Measurements from ENCODE around the gene IGSF11. TPM values are rescaled to one million over a fixed set of nuclear protein-coding genes. Genes with fewer than 3 reads are reported as not detected.
"Not testable (repeated sequence)": the region's sequence is repeated elsewhere in the genome, so short reads cannot be mapped to it uniquely, and the experiment has no call there.

Gene IGSF11
- total RNA-seq, 1 donor from 2014 or later, result 0.08 TPM

DNA sequence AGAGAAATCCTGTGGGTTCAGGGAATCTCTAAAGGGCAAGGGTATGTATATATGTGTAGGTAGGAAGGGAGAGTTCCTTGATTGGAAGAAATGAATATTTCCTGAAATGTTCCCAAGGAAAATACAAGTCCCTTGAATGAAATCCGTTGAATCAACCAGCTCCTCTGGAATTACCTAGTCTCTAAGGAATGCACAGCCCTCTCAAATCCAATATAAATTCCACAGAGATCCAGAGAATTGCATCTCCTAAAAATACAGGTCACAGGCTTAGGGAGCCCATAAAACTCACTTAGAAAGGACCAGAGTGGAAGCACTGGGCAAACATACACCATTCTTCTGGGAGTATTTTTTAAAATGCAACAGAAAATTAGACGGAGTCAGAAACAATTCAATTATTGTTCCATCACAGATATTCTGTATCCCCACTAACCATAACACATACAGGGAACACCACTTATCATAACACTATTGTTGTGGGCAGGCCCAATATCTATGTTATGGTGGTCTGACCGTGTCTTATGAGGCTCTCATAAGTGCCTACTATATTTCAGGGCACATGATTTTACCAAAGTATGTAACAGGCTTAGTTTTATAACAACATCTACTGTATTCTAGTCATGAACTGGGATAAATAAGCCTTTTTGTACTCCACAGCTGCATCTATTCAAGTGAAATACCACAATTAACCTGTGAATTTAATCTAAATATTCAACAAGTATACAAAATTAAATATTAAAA lies 43.7 kb downstream of the IGSF11 start:
- DNase-seq (ENCODE audit: low spot score) (no peak), ATAC-seq (no peak)

DNA sequence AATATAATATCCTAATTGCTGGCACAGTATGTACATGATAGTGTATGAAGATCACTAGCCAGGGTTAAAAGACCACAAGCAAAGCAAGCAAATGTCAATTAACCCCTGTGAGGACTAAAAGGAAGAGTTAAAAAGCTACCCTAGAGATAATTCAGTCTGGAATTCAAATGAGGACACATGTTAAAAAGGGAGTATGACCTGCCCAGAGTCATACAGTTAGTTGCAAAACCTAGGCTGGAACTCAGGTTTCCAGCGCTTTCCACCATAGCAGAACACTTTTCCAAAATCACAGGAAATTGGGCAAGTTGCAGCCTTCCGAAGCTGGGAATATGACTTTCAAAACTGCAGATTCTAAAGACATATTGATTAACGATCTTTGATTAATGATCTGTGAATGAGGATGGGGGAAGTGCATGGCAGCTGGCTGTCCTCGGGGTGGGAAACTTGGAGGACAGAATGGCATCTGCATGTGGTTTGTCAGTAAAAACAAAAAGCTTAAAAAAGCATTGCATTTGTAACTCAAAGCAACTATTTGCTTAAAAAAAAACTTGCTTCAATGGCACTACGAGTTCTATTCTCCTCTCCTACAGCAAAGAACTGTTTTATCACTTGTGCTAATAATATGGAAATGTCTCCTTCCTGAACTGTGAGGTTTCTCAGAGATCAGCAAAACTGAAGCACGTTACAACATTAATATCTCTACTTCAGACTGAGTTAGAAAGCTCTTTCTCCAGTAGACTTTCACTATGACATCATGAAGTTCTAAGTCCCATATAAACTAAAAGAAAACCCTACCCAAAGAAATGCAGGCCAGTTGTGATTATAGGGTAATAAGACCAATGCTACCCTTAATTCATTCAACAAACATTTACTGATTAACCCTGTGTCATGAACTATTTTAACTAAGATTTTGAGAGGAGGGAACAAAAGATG lies 46.2 kb downstream of the IGSF11 start:
- DNase-seq (ENCODE audit: low spot score) (no peak), ATAC-seq (no peak)

DNA sequence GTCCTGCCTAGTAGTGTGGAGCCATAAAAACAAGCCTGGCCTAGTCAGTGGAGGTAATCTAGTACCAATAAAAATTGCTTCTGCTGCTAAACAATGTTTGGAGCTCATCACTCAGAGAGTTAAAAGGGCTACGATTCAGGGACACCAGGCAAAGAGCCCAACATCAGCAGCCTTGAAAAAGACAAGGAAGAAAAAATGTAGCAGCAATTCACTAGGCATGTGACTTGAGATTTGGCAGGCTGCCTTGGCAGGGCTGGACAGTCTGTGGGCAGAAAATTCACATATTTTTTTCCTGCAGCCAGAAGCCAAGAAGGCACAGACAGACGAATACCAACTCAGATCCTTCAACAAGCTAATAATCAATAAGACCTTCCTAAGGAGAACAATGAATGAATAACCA lies 47.2 kb downstream of the IGSF11 start:
- DNase-seq (ENCODE audit: low spot score), result no peak
- ATAC-seq, result peak; percentile 38

DNA sequence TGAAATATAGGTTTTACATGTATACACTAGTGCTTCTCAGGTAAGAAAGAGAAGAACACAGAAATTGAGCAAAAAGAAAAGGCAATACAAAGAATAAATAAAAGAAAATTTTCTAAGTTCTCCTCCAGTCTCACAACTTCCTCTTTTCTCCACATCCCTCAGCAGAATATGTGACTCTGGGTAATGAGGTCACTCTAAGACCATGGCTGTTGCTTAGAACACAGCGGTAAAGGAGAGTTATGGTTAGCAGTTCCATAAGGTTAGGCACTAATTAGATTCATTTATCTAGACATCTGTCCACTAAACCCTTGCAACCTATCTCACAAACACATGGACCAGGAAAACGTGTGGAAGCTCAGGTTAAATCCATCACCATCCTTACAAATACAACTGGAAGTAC lies 47.9 kb downstream of the IGSF11 start:
- no peak for ATAC-seq
- no peak for DNase-seq (ENCODE audit: low spot score)

DNA sequence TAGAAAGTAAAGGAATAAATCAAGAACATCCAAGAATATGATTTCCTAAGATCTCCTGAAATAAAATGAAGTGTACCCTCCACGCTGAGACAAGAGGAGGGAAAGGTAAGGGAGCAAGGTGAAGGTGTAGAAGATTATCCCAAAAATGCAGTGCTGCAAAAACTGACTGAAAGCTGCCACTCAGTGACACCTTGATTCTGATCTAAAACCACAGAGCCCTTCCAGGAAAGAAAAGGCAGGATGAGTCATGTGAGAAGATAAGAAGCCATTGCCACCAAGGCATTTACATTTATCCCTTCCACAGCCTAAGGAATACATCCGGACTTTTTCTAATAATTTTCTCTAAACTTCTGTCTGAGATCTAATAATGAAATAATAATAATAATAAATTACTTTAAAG lies 49.9 kb downstream of the IGSF11 start:
- no peak for ATAC-seq
- DNase-seq (ENCODE audit: low spot score), result no peak

DNA sequence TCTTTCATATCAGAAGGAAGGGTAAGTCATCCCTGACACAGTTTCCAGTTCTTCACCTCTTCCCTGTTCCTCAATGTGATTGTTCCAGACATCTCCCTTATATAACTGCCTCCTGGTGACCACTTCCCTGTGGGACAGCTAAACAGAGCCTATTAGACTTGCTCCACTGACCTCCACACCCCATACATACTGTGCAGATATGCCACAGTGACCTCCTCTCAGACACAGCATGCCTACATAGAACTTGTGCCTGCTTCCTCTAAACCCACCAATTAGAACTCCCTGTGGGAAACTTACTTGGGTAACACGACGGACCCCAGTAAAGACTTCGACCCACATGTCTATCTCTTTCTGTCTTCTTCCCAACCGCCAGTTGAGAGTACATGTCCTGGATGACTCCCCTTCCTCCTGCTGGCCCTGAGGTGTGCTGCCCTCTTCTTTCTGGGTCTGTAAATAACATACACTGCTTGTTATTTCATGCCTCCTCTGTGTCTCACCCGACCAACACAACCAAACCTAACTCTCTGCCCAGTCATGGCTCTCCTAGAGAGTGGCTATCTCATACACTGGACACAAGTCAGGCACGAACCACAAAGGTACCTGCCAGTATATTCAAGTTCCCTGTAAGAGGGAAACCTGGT lies 53.0 kb downstream of the IGSF11 start:
- ATAC-seq (no peak), DNase-seq (ENCODE audit: low spot score) (no peak)

DNA sequence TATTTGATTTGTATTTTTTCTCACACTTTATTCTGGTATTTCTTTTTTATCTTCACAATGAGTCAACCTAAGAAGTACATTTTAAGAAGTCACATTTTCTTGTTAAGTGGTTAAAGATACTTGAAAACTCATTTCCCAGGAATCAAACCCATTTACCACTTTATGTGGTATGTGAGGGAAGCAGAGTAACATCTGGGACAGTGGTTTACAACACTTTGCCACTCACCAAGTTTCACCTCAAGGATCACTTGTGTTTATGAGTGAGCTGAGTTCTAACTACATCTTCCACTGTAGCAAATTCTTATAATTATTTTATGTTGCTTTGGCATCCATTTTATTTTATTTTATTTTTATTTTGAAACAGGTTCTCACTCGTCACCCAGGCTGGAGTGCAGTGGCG lies 53.8 kb downstream of the IGSF11 start:
- DNase-seq (ENCODE audit: low spot score) (no peak), ATAC-seq (no peak)

DNA sequence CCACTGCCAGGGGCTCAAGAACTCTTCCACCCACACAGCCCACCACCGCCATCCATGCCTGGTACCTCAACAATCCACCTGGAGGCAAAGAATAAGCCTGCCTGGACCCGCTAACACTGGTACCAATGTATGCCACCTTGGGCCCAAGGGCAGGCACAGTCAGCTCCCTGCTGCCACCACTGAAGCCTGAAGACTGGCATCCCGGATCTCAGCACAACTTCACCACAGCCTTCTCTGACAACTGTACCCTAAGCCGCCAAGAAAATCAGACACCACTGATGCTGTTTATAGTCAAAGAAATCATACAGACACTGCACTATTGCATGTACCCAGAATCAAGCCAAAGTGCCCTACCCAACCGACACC lies 56.3 kb downstream of the IGSF11 start:
- ATAC-seq (no peak), DNase-seq (ENCODE audit: low spot score) (no peak)

DNA sequence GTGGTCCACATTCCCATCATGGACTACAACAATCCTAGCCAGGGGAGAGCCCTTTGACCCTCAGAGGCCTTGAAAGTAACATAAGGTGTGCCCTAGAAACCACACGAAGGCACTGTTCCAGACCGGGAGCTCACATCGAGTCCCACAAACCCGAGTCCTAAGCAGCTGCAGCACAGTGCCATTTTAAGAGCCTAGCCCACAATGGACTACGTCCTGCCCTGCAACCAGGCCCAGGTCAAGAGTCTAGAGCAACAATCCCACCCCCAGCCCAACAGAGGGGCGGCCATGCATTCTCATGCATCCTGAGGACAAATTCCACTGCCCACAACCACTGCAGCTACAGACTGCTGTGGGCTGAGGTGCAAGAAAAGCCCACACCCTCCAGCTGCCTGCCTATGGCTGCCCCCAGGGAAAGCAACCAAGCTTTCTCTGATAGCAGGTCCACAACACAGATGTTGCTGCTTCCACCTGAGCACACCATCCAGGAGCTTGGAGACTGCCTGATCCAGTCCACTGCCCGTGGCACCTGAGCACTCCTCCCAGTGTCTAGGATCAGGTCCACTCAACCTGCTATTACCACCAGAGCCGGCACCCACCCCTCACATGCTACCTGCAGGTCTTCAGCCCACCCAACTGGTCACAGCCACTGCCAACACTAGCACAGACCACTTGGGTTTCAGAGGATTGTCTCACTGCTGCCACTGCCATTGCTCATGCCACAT lies 56.8 kb downstream of the IGSF11 start:
- no peak for ATAC-seq

DNA sequence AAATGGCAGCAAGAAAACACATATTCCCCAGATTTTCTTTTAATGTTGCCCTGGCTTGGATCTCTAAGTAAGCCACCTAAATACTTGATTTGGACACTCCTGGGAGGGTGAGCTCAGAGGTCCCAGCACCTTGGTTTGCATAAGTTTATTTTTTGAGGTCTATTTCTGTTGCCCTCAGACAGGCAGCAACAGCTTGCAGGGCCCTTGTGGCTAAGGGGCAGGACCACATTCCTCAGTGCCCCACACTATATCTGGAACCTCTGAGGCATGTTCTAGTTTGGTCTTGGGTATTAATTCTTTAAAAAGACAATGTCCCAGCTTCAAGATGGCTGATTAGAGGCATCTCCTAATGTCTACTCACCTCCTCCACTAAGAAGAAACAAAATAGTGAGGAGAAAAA lies 57.5 kb downstream of the IGSF11 start:
- DNase-seq (ENCODE audit: low spot score) (no peak), ATAC-seq (no peak)

More for the DNA sequence above, 56.8 kb downstream of the IGSF11 start:
- DNase-seq (ENCODE audit: low spot score), result no peak

DNA sequence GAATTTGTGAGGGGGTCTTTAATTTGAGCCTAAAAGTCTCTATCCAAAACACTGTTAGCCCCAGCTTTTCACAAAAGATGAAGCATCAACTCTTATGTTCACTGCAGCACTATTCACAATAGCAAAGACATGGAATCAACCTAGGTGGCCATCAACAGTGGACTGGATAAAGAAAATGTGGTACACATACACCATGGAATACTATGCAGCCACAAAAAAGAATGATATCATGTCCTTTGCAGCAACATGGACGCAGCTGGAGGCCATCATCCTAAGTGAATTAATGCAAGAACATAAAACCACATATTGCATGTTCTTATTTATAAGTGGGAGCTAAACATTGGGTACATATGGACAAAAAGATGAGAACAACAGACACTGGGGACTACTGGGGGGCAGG lies 59.2 kb downstream of the IGSF11 start:
- DNase-seq (ENCODE audit: low spot score); ATAC-seq: not testable (repeated sequence)

DNA sequence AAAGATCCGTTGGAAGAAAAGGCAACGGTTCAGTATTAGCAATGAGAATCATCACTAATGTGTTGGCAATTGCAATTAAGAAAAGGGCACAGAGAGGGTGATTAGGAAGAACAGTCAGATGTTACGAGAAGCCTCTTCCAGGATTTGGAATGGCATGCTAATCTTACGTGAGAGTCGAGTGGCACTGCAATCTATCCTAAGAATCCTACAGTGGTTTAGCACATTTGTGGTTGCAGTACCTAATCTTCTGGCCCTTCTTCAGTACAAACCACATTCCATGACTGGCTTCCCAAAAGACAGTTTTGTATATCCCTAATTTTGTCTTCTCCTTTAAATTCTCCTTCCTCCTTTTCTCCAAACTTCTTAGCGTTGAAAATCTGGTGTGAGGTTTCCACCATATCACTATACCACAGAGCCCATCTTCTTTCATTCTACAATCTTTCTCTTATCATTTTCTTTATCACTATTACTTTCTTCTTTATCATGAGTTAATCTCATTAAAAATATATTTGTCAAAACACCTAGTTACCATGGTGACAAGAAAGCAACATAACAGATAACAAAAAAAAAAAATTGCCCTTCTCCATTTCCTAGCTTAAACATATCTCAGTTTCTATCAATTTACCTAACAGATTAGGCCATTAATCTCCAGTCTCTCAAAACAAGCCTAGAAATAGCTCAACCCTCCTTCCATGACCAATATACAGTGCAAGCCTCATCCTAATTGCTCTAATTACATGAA lies 60.1 kb downstream of the IGSF11 start:
- DNase-seq (ENCODE audit: low spot score), result no peak

DNA sequence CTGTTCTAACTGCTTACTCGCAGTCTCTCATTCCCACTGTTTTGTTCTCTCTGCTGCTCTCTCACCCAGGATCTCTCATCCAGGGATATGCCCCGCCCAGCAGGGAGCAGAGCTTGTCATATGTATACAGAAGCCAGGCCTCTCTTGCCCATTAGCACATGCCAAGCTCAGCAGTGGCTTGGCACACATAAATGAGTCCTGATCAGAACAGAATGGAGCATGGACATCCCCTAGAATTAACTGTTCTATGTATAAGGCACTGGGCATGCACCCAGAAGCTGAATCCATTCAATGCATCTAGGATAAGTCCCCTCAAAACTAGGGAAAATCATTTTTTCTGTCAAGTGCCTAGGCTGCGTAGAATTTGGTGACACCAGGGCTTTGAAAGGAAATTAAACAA lies 61.6 kb downstream of the IGSF11 start:
- DNase-seq (ENCODE audit: low spot score) (no peak), ATAC-seq (no peak)

More for the DNA sequence above, 60.1 kb downstream of the IGSF11 start:
- ATAC-seq, result no peak

DNA sequence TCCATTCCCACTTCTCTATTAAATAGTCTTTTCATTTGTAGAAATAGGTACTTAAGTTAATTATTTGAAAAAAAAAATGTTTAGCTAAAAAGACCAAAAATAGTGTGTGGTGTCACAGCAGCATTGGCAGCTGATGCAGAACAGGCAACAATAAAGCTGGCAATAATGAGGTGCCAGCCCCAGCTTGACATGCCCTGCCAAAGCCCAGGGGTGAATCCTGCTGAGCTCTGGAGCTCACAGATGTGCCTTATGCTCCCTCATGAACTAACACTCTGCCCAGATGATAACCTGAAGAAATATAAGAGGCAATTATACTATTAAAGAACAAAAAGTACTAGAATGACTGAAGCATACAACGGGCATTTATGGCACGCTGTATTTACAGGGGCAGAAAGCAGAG lies 63.8 kb downstream of the IGSF11 start:
- ATAC-seq (no peak), DNase-seq (ENCODE audit: low spot score) (no peak)

DNA sequence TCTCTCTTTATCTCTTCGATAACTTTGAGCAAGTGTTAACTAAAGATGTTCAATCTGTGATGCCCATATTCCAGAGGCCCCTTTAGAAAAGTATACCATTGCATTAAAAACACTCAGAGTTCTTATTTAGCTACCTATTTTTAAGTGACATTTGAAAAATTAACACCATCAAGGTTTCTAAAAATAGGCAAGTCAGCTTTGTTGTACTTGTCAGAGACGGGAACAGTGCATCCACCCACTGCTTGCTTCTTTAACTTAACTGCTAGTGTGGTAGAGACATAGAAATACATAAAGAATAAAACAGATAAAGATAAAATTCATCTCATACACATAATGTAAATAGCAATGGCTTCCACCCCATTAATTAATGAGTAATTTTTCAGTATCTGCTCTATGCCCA lies 66.0 kb downstream of the IGSF11 start:
- no peak for ATAC-seq
- no peak for DNase-seq (ENCODE audit: low spot score)

DNA sequence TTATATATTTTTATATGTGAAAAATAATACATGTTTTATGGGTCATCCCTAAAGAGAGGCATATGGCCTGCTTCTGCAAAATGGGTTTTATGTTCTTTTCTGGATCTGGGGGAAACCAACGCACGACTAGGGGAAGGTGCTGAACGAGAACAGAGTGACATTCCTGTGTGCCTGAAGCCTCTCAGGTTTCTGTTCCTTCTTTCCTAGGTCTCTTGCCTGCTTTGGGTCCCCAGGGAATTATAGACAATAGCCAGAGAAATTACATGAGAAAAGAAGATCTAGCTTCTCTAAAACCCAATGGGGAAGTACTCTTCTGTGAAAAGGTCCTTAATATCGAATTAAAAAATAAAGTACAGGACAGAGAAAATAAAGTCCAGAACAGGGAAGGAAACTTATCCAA lies 66.5 kb downstream of the IGSF11 start:
- no peak for ATAC-seq
- DNase-seq (ENCODE audit: low spot score), result no peak

DNA sequence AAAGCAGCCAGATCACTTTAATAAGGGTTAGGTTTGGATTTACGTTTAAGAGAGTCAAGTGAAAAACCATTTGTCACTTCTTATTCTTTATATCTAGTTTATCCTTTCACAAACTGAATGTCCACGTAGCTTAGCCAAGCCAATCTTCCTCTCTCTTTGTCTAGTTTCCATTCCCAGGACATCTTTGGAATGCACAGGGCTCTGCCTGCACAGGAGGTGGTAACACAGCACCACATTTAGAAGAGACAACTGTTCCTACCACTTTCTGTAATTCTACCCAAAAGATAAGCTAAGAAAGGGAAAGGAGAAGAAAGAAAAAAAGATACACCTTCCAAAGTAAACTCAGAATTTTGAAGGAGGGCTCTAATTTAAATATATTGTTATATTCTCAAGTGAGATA lies 67.9 kb downstream of the IGSF11 start:
- ATAC-seq (no peak), DNase-seq (ENCODE audit: low spot score) (no peak)

DNA sequence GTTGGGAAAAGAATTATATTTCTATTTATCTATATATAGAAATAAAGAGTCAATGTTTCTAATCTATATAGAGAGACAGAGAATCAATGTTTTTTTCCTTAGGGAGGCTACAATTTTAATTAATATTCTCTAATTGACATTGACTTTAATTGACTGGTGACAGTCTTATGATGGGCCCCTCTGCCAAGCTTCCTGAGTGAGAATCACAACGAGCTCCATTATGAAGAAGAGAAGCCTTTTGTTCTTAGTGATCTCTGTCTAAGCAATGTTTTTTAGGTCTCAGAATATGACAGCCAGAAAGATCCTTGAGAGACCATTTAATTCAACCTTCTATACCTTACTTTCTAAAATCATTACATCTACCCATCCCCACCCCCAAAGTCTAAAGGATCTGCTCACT lies 70.9 kb downstream of the IGSF11 start:
- no peak for DNase-seq (ENCODE audit: low spot score)
- no peak for ATAC-seq

DNA sequence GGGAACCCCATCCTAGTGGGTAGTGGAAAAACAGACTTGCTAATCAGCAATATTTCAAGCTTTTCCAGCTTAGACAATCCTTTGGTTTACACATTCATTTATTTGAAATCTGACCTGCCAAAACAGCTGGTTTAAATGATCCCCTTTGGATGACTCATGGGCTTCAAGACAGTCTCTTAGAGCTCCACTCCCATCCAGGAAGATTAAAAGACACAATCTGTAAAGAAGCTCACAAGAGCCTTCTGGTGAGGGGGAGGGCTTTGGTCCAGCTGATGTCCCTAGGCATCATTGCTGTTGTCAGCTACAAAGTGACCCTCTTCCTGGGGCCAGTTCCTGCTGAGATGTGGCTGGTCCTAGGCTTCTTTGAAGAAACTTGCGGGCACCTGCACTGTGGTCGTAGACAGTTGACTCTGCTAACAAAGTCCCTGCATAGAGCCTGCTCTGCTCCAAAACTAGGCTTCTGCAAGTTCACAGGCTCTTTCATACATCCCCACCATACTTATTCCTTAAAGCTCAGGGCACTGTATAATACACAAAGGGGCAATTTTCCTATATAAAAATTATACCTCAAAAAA lies 73.7 kb downstream of the IGSF11 start:
- ATAC-seq (no peak), DNase-seq (ENCODE audit: low spot score) (no peak)

DNA sequence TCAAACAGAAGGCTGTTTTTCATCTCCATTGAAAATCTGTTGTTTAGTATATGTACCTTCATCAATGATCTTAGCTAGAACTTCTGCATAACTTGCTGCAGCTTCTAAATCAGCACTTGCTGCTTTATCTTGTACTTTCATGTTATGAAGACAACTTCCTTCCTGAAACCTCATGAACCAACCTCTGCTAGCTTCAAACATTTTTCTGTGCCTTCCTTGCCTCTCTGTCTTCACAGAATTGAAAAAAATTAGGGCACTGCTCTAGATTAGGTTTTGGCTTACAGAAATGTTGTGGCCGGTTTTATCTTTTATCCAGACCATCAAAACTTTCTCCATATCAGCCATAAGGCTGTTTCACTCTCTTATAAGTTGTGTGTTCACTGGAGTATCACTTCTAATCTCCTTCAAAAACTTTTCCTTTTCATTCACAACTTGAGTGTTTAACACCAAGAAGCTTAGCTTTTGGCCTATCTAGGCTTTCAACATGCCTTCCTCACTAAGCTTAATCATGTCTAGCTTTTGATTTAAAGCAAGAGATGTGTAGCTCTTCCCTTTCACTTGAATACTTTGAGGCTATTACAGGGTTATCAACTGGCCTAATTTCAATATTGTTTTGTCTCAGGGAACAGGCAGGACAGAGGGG lies 78.6 kb downstream of the IGSF11 start:
- ATAC-seq, result no peak
- no peak for DNase-seq (ENCODE audit: low spot score)

Data from left lobe of liver (tissue), 2 donors.